Epithelial cell of proximal tubule (primary cell): ENCODE results near the gene TBC1D2B. TPM values are rescaled to one million over a fixed set of nuclear protein-coding genes. Genes with fewer than 3 reads are reported as not detected.

ENCODE experiments used
- DNase-seq: peaks from one replicate; pipeline ENCODE4 v3.0.0-alpha.2; 2011; ENCODE audit warnings: low read depth
- H3K4me3 ChIP-seq: 2 replicates; pipeline ENCODE4 v1.5.1; 2011; ENCODE audit warnings: low read depth, mild to moderate bottlenecking, low read length
- CTCF ChIP-seq: conservative IDR thresholded peaks from 2 replicates; pipeline ENCODE4 v1.5.1; 2012; ENCODE audit warnings: low read depth, mild to moderate bottlenecking, low read length
- total RNA-seq: library from RNA; depleted of rRNA; stranded (reverse); fragments of >200 nt; gene quantifications from 2 replicates; pipeline ENCODE4 v1.2.3, GENCODE V29; 2015

TBC1D2B gene
- total RNA-seq, 1 donor from 2014 or later = 15.0 TPM

GRCh38 chr15:78044407-78045155, 32.9 kb downstream of the TBC1D2B start:
- no peak for DNase-seq
- no peak overlapping the region for H3K4me3 ChIP-seq
- no peak for TF ChIP-seq CTCF

GRCh38 chr15:78041946-78042345, 35.6 kb downstream of the TBC1D2B start:
- TF ChIP-seq CTCF = no peak
- no peak overlapping the region for H3K4me3 ChIP-seq
- DNase-seq = no peak

GRCh38 chr15:78040653-78041244, 36.8 kb downstream of the TBC1D2B start:
- no peak for TF ChIP-seq CTCF
- no peak for DNase-seq
- no peak overlapping the region for H3K4me3 ChIP-seq

- TF ChIP-seq CTCF = no peak
- no peak overlapping the region for H3K4me3 ChIP-seq
- DNase-seq = no peak
Observed at GRCh38 chr15:78038585-78039247, 38.8 kb downstream of the TBC1D2B start.

GRCh38 chr15:78037779-78038305, 39.7 kb downstream of the TBC1D2B start:
- H3K4me3 ChIP-seq = no peak overlapping the region
- no peak for DNase-seq
- TF ChIP-seq CTCF = no peak

GRCh38 chr15:78037328-78037727, 40.2 kb downstream of the TBC1D2B start:
- no peak for TF ChIP-seq CTCF
- H3K4me3 ChIP-seq = no peak overlapping the region
- DNase-seq = no peak
